Stimulated activated CD4-positive, alpha-beta T cell treated with anti-CD3 and anti-CD28 coated beads, TNF-alpha, amount 100 ng/mL, for 48 hours (primary cell): ENCODE data around the gene PNPLA7.

ENCODE experiments used
- DNase-seq, 3 donors: peaks; one replicate each; pipeline ENCODE4 v3.0.0-alpha.2; 2020; ENCODE audit warnings: low read depth in 3 of 3

PNPLA7 gene

DNA sequence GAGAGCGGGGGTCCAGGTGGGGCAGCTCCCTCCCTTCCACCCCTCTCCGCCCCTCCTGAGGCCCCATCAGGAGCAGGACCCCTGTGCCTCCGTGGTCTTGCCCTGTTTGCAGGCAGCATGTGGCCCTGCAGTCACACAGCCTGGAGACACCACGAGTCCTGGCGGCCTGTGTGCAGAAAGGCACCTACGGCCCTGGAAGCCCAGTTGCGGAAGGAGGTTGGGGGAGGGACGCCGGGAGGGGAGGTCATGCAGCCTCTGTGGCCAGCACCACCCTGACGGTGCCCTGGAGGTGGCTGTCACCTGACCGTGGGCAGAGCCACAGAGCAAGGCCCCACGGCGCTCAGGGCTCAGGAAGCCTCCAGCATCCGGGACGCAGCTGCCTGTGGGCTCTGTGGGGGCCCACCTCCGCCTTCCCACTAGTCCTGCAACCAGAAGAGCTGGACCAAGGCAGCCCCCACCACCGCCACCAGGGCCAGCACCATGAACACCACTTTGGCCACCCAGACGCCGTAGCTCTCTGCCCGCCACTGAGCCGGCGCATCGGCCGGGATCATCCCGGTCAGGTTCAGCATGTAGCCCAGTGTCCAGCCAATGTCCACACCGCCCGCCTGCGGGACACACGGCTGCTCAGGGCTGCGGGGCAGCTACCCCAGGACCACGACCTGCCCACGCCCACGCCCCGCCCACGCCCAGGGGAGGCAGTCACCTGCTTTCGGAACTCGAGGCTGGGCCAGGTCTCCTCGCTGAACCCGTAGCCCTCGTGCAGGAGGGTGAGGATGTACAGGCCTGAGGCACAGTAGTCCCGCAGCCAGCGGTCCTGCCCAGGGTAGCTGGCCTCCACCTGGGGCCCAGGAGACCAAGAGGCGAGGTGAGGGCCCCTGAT, 115.5 kb downstream of the PNPLA7 start:
- DNase-seq, result no peak

DNA sequence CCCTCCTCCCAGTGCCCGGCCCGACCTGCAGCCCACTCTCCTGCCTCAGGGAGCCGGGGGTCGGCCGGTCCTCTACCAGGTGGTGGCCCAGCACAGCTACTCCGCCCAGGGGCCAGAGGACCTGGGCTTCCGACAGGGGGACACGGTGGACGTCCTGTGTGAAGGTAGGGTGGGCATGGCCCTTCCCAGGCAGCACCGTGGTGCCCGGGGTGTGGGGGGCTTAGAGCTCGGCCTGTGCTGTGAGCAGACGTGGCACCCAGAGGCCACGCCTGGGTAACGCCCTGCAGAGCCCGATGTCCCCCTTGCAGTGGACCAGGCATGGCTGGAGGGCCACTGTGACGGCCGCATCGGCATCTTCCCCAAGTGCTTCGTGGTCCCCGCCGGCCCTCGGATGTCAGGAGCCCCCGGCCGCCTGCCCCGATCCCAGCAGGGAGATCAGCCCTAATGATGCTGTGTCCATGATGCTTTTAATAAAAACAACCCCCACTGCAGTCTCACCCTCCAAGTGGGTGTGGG, 116.2 kb downstream of the PNPLA7 start:
- no peak for DNase-seq

DNA sequence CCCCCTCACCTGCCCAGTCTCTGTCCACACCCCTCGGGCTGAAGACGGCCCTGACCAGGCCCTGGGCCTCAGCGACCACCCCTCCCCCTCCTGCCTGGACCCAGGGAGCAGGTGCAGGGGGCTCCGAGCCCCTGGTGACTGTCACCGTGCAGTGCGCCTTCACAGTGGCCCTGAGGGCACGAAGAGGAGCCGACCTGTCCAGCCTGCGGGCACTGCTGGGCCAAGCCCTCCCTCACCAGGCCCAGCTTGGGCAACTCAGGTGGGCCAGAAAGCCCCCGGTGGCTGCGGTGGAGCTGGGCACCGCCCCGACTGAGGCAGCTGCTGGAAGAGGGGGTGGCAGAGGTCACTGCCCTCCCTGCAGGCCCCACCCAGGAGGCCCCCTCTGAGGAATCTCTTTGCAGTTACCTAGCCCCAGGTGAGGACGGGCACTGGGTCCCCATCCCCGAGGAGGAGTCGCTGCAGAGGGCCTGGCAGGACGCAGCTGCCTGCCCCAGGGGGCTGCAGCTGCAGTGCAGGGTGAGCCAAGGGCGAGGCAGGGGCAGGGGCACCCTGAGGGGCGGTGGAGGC, 116.8 kb downstream of the PNPLA7 start:
- no peak for DNase-seq

DNA sequence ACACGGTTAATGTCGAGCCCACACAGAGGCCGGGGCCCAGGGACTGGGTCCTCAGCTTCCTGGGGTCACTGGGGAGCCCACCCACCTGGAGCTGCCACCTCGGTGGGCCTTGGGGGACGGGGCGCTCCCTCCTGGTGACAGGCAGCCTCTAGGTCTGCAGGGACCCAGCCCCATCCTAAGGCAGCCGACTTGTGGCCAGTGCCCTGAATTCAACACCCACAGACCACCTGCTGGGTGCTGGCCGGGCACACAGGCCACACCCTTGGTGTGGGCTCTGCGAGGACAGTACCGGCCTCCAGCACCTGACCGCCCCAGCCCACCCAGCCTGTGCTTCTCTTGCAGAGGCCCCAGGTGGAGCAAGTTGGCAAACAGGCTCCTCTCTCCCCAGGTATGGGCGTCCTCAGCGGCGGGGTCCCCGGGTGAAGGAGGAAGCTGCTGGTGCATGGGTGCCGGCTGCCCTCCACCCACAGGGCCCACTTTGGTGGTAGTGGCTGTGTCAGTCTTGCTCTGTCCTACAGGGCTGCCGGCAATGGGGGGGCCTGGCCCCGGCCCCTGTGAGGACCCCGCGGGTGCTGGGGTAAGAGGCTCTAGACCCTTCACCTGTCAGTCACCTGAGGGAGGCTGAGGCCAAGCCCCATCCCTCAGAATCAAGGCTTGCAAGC, 117.4 kb downstream of the PNPLA7 start:
- no peak for DNase-seq

DNA sequence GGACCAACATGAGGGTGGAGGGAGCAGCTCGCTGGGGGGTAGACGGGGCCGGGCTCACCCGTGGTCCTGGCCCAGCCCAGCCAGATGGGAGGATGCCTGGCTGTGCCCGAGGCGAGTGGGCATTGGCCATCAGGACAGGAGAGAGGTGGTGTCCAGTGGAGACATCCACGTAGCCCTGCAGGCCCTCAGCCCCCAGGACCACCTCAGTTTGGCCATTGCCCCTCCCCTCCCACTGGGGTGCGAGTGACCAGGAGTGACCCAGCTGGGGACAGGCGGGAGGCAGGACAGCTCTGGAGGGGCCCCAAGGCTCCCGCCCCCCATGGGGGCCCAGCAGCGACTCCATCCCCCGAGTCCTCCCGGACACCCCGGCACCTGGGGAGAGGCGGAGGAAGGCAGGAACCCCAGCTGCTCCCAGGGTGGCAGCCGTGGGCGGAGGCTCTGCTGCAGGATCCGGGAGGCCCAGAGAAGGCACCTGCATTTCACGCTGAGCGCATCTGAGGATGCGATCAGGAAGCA, 118.7 kb downstream of the PNPLA7 start:
- no peak for DNase-seq

DNA sequence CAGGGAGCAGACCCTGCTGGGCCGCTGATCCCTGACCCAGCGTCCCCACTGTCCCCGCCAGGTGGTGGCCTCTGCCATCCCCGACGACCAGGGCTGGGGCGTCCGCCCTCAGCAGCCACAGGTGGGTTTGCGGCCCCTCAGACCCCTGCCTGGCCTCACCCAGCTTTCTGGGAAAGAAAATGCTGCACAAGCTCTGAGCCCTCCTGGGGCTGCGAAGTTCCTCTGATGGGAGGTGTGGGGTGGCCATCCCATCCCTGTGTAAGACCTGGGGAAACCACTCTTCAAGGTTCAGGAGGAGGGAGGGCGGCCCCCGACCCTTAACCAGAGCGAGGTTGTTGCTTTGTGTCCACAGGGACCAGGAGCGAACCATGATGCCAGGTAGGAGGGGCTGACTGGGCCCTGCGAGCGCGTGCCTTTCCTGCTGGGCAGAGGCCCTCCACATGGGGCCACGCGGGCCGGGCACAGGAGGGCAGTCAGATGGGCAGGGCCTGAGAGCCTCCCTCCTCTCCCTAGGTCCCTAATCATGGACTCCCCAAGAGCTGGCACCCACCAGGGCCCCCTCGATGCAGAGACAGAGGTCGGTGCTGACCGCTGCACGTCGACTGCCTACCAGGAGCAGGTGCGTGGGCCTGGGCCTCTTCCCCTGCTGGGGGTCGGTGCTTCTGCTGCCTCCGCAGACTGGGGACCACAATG, 119.3 kb downstream of the PNPLA7 start:
- no peak for DNase-seq

DNA sequence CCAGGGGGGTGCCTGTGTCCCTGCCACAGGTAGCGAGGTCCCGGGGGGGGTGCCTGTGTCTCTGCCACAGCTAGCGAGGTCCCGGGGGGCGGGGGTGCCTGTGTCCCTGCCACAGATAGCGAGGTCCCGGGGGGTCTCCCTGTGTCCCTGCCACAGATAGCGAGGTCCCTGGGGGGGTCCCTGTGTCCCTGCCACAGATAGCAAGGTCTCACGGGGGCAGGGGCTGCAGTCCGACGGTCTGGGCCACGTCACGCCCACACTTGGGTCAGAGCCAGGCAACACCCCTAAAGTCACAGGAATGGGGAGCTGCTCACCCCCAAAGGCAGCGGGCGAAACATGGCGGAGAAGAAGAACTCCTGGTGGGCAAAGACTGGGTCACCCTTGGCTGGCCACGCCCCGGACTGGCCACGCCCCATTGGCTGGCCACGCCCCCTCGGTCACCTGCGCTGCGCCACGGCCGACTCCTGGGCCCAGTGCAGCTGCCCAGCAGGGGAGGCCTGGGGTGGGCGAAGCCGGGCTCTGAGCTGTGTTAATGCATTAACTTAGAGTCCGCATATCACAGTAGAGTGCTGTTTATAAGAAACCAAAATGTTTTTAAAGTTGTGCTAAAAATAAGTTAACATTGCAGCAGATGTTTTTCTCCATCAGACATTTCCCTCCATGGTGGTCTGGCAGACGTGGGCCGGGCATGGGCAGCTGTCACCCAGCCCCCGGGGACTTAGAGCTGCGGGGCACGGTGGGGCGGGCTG, 120.1 kb downstream of the PNPLA7 start:
- DNase-seq, result no peak

DNA sequence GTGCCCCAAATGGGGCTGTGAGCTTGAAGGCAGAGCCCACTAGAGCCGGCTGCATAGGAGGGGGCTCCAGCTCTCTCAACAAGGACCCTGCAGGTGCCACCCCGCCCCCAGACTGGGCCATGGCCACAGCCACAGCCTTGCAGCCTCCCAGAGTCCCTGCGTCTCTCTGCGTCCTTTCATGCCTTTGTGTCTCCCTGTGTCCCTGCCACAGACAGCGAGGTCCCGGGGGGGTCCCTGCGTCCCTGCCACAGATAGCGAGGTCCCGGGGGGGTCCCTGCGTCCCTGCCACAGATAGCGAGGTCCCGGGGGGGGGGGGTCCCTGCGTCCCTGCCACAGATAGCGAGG, 120.7 kb downstream of the PNPLA7 start:
- no peak for DNase-seq

DNA sequence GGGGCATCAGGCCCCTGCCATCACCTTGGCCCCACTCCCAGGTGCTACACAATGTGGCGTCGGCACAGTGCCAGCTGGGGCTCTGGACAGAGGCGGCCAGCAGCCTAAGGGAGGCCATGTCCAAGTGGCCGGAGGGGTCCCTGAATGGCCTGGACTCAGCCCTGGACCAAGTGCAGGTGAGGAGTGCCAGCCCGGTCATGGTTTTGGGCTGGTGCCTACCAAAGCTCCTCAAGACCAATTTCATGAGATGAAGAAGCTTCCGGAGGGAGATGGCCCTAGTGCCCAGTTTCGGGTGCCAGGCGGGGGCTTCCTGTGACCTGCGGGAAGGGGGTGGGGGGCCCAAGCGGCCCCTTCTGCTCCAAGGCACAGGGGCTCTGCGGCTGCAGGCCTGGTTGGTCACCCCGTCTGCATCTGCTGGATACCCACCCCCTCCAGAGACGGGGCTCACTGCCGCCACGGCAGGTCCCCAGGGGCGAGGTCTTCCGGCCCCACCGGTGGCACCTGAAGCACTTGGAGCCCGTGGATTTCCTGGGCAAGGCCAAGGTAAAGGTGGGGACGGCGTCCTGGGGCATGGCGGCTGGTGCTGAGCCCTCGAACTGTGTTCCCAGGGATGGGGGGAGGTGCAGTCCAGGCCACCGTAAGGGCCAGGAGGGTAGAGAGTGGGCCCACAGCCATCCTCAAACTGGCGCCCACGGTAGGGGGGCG, 121.2 kb downstream of the PNPLA7 start:
- DNase-seq, result no peak

DNA sequence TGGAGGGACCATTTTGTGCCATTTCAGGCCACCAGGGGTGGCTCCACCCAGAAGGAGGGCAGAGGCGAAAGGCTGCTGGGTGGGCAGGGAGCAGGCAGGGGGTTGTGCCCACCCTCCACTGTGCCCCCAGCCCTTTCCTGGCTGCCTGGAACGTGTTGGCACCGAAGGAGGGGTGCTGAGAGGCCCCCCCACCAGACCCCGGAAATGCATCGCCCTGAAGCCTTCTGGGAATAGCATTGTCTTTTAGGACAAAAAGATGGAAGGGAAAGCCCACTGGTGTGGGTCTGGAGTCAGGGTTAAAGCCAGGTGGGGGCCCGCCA, 121.9 kb downstream of the PNPLA7 start:
- DNase-seq, result no peak

DNA sequence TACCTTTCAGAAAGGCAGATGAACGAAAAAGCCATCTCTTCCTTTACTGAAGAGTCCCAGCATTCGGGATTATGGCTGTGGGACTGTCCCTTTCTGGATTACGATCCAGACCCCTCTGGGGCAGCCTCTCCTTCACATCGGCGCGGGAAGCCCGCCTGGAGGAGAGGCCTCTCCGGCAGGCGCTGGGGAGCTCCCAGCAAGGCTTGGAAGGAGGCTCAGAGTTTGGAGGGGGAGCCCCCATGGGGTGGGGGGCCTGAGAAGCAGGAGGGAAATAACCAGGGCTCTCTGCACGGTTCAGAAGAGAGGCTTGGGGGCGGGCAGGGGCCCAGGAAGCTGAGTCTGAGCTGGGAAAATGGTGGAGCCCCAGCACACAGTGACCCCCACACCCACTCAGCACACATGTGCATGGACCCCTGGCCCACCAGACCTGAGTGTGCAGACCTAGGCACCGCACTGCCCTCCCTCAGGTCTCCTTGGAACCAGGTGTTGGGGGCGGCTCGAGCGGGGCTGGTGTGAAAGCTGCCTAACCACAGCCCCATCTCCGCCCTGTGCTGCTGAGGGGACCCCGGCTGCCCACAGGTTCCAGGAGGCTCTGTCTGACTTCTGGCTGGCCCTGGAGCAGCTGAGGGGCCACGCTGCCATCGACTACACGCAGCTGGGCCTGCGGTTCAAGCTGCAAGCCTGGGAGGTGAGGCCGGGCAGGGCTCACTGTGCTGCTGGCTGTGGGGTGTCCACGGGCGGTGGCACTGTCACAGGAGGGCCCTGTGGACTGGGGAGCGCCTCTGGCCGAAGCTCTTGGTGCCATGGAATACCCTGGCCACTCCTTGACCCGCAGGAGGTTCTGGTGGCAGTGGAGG, 122.5 kb downstream of the PNPLA7 start:
- DNase-seq, result no peak

DNA sequence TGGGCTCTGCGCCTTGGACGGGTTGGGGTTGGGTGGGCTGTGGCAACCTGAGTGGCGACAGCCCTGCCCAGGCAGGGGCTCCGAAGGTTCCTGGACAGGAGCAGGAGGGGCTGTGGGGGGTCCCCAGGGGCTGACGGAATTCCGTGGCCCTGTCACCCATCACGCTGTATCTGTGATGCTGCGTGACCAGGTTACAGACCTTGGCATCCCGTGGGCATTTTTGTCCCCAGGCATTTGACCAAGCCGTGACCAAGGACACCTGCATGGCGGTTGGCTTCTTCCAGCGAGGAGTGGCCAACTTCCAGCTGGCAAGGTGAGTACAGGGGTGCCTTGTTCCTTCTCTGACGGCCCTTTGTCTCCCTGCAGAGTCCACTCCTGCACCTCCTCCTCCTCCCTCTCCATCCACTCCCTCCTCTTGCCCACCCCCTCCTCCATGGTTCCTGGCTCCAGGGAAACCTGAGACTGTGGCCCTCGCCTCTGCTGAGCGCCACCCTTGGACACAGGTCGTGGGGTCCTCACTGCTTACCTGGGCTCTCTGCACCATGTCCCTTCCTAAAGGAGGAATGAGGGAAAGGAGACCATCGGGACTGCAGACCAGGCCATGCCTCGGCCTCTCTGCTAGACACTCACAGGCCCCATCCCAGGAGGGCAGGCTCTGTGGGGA, 124.1 kb downstream of the PNPLA7 start:
- no peak for DNase-seq

DNA sequence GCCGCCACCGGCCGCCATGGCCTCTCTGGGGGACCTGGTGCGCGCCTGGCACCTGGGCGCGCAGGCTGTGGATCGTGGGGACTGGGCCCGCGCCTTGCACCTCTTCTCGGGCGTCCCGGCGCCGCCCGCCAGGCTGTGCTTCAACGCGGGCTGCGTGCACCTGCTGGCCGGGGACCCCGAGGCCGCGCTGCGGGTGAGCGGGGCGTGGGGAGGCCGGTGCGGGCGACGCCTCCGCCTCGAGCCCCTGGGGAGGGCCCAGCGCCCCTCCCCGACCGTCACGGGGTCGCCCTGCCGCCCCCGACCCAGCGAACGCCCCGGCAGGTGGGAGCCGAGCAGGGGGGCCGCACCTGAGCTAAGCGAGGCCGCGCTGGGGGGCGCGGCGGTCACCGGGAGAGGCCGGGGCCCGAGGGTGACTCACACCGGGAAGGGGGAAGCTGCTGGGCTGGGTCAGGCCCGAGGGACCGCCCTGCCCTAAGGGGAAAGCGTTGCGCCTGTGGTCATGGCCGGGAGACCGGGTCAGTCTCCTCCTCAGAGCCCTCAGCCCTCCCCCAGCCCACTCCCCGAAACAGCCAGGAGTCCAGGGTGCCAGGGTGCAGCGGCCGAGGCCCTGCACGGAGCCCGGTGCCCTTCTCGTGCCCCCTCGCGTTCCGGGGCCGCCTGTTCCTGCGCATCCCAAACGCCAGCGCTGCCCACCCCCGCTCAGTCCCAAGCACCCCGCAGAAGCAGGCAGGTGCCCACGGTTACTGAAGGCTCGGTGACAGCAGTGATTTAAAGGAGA, 126.5 kb downstream of the PNPLA7 start:
- no peak for DNase-seq

DNA sequence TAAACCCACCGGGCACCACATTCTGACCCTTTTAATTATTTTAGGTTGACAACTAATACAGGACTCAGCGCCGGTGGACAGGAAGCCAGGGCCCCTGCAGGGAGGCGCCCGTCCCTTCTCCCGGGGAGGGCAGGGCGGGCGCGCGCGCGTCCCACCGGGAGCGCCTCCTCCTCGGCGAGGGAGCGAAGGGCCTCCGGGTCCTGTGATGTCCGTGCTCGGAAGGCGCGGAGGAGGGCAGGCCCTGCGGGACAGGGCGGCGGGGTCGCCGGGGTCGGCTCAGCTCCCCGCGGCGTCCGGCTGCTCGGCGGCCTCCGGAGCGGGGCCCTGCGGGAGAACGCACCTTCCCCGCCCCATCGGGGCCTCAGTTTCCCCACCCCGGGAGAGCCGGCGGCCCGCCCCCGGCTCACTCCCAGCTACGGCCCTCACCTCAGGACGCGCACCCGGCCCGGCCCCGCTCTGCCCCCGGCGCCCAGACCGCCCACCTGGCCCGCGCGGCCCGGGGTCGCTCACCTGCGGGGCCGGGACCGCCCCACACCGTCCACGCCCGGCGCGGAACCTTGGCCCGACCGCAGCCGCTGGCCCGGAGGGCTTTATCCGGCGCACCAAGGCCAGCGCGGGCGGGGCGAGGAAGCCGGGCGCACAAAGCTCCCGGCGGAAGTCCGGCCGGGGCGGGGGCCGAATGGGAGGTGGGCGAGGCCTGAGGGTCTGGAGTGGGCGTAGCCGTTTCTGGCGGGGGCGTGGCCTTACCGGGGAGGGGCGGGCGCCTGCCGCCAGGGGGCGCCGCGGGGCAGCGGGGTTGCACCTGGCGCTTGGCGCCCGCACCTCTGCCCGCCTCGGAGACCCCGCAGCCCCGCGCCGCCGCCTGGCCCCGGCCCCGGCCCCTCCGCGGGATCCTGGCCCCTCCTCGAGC, 127.3 kb downstream of the PNPLA7 start, which contains the start of the genes EXD3 and NOXA1:
EXD3 (minus strand) TSS at position 559 of the 910 bp plus-strand sequence. CDS start 27,805 bp downstream, outside the sequence.
NOXA1 (plus strand) TSS at position 790 of the 910 bp plus-strand sequence. CDS start 137 bp downstream, outside the sequence.
- peak; percentile 89 to 96 (median 91) for DNase-seq

DNA sequence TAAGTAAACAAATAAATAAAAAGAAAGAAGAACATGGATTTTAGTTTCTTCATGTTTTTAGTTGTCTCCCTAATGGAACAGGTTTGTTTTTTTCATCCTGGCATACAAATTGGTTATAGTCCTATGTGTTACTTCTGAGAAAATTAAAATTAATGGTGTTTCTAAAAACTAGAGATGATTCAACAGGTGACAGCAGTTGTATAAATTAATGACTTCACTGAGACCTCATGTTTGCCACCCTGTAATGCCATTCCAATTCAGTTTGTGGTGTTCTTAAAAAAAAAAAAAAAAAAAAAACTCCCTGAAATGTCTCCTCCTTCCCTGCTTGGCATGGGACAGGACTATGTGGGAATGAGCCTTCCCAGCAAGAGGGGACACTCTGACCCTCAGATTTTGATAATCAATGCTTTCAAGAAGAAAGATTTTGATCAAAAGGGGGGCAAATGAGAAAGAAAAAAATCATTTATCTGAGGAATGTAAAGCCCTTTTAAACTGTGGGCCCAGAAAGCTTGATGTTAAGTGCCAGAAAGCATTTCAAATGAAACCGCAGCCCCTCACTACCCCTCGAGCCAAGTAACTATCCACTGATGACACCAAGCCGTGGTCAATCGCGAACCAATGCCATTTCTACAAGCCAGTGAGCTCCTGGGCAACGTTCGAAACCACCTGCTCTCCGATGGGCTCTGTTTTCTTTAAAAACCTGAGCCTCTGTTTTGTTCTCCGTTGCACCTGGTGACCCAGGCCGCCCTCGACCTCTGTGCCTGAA, 128.2 kb downstream of the PNPLA7 start:
- DNase-seq, result no peak
